Neural cell (in vitro differentiated cells): ENCODE data around the gene PDCD1.

Experiments used
- EP300 ChIP-seq: fragments of 450-650 bp; conservative IDR thresholded peaks from 2 replicates; pipeline ENCODE4 v1.6.1; 2014; ENCODE audit warnings: antibody characterized with exemption, mild to moderate bottlenecking, moderate library complexity; ENCODE audit not compliant: poor library complexity, severe bottlenecking
- EZH2 ChIP-seq: fragments of 200-600, 300-800 bp; shearing (Covaris generic), sonication (generic); IDR thresholded peaks from 2 replicates; pipeline ENCODE4 v1.6.1; 2014; ENCODE audit warnings: antibody characterized with exemption, low read length, borderline replicate concordance, mild to moderate bottlenecking; ENCODE audit not compliant: insufficient read depth, poor library complexity, severe bottlenecking
- POLR2AphosphoS5 ChIP-seq: IDR thresholded peaks from 2 replicates; pipeline ENCODE4 v1.6.1; 2012
- REST ChIP-seq: IDR thresholded peaks from 2 replicates; pipeline ENCODE4 v1.6.1; 2012; ENCODE audit warnings: borderline replicate concordance
- SMC3 ChIP-seq: fragments of 450-650 bp; conservative IDR thresholded peaks from 2 replicates; pipeline ENCODE4 v1.6.1; 2014; ENCODE audit warnings: antibody characterized with exemption, mild to moderate bottlenecking, moderate library complexity; ENCODE audit not compliant: poor library complexity
- TF ChIP-seq, protein P1 (sequence below): fragments of 450-650 bp; IDR thresholded peaks from 2 replicates; pipeline ENCODE4 v1.5.1; 2014; ENCODE audit warnings: antibody characterized with exemption, mild to moderate bottlenecking, moderate library complexity; ENCODE audit not compliant: poor library complexity, severe bottlenecking

- TF ChIP-seq, protein P1, sequence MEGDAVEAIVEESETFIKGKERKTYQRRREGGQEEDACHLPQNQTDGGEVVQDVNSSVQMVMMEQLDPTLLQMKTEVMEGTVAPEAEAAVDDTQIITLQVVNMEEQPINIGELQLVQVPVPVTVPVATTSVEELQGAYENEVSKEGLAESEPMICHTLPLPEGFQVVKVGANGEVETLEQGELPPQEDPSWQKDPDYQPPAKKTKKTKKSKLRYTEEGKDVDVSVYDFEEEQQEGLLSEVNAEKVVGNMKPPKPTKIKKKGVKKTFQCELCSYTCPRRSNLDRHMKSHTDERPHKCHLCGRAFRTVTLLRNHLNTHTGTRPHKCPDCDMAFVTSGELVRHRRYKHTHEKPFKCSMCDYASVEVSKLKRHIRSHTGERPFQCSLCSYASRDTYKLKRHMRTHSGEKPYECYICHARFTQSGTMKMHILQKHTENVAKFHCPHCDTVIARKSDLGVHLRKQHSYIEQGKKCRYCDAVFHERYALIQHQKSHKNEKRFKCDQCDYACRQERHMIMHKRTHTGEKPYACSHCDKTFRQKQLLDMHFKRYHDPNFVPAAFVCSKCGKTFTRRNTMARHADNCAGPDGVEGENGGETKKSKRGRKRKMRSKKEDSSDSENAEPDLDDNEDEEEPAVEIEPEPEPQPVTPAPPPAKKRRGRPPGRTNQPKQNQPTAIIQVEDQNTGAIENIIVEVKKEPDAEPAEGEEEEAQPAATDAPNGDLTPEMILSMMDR, result no peak
- TF ChIP-seq SMC3, result no peak
- TF ChIP-seq REST, result no peak
- TF ChIP-seq EZH2, result no peak
- no peak for TF ChIP-seq EP300
- TF ChIP-seq POLR2AphosphoS5, result no peak
Observed at GRCh38 chr2:241901500-241902351, 43.0 kb upstream of the PDCD1 start.
